Nephron progenitor cell (in vitro differentiated cells): ENCODE measurements around the gene DHRS1.

Source experiments
- DNase-seq: peaks from one replicate; pipeline ENCODE4 v3.0.0; 2021
- H3K27ac Mint-ChIP-seq: 2 replicates; pipeline ENCODE4 v1.8.0; 2021; ENCODE audit warnings: mild to moderate bottlenecking, moderate library complexity, mixed read lengths
- H3K27me3 Mint-ChIP-seq: 2 replicates; pipeline ENCODE4 v1.8.0; 2021; ENCODE audit warnings: mild to moderate bottlenecking, low read depth, mixed read lengths; ENCODE audit not compliant: poor library complexity
- H3K36me3 Mint-ChIP-seq: 2 replicates; pipeline ENCODE4 v1.8.0; 2021; ENCODE audit warnings: low read depth, mixed read lengths
- H3K4me1 Mint-ChIP-seq: 2 replicates; pipeline ENCODE4 v1.8.0; 2021; ENCODE audit warnings: mixed read lengths
- H3K4me3 Mint-ChIP-seq: 2 replicates; pipeline ENCODE4 v1.8.0; 2021; ENCODE audit warnings: mild to moderate bottlenecking, moderate library complexity, mixed read lengths
- H3K9me3 Mint-ChIP-seq: 2 replicates; pipeline ENCODE4 v1.8.0; 2021; ENCODE audit warnings: mild to moderate bottlenecking, moderate library complexity, mixed read lengths
- CTCF ChIP-seq: fragments of 200-600 bp; sonication (generic); IDR thresholded peaks from 2 replicates; pipeline ENCODE4 v1.5.0; 2021; ENCODE audit warnings: antibody characterized with exemption

DHRS1 gene

GRCh38 chr14:24312736-24313507, 13.3 kb upstream of the DHRS1 start:
- Mint-ChIP-seq H3K9me3 (no peaks in the 10 kb centered on the region), H3K4me3 (no peak overlapping the region), H3K4me1 (peaks cover 15% of the 10 kb centered on the region), H3K27me3 (peaks cover 19% of the 10 kb centered on the region), H3K36me3 (peaks cover 12% of the 10 kb centered on the region), H3K27ac (peak overlapping the region; percentile 24)
- no peak for DNase-seq
- TF ChIP-seq CTCF, result no peak

GRCh38 chr14:24311837-24312615, 12.4 kb upstream of the DHRS1 start:
- no peak for DNase-seq
- peaks cover 12% of the 10 kb centered on the region for H3K36me3 Mint-ChIP-seq
- no peak overlapping the region for H3K4me3 Mint-ChIP-seq
- peaks cover 17% of the 10 kb centered on the region for H3K4me1 Mint-ChIP-seq
- no peaks in the 10 kb centered on the region for H3K9me3 Mint-ChIP-seq
- peaks cover 16% of the 10 kb centered on the region for H3K27me3 Mint-ChIP-seq
- no peak overlapping the region for H3K27ac Mint-ChIP-seq
- no peak for TF ChIP-seq CTCF

GRCh38 chr14:24310646-24311604, 11.3 kb upstream of the DHRS1 start, which contains the start of gene LTB4R:
Gene LTB4R, plus strand, starts transcription at chr14:24311502. Its CDS starts 4,150 bp downstream, at chr14:24315652.
- no peak for TF ChIP-seq CTCF
- Mint-ChIP-seq H3K4me3 (no peak within 1 kb of the TSS), H3K4me1 (peaks cover 17% of the 10 kb centered on the region), H3K27ac (peak within 1 kb of the TSS; percentile 29), H3K36me3 (peaks cover 15% of the 10 kb centered on the region), H3K9me3 (no peaks in the 10 kb centered on the region), H3K27me3 (peaks cover 12% of the 10 kb centered on the region)
- DNase-seq, result no peak

DNA sequence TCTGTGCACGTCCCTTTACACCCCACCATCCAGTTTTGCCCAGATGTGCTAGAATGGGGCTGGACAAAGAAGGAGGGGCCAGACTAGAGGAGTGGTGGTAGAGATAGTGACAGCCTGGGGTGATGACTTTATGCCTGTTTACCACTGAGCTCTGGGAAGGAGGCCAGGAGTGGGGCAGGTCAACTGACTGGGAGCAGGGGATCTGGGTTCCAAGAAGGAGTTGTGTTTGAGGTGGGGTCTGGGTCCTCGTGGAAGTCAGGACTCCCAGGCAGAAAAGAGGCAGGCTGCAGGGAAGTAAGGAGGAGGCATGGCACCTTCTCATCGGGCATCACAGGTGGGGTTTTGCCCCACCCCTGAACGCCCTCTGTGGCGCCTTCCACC, 10.7 kb upstream of the DHRS1 start:
- H3K4me1 Mint-ChIP-seq, result peaks cover 17% of the 10 kb centered on the region
- no peak overlapping the region for H3K4me3 Mint-ChIP-seq
- peak overlapping the region; percentile 29 for H3K27ac Mint-ChIP-seq
- H3K27me3 Mint-ChIP-seq, result peaks cover 9% of the 10 kb centered on the region
- TF ChIP-seq CTCF, result no peak
- no peak for DNase-seq
- peaks cover 21% of the 10 kb centered on the region for H3K36me3 Mint-ChIP-seq
- H3K9me3 Mint-ChIP-seq, result no peaks in the 10 kb centered on the region

- H3K27me3 Mint-ChIP-seq, result peaks cover 6% of the 10 kb centered on the region
- H3K36me3 Mint-ChIP-seq, result peaks cover 27% of the 10 kb centered on the region
- H3K4me3 Mint-ChIP-seq, result no peak within 1 kb of the TSS
- peak within 1 kb of the TSS; percentile 74 for H3K27ac Mint-ChIP-seq
- H3K4me1 Mint-ChIP-seq, result peaks cover 17% of the 10 kb centered on the region
- H3K9me3 Mint-ChIP-seq, result no peaks in the 10 kb centered on the region
- TF ChIP-seq CTCF, result no peak
- DNase-seq, result no peak
Measured at GRCh38 chr14:24309538-24310264, 10.1 kb upstream of the DHRS1 start, which contains the start of gene LTB4R2. Gene LTB4R2, plus strand, starts transcription at chr14:24310140. Its CDS starts 525 bp downstream, at chr14:24310665.
